Type B pancreatic cell (in vitro differentiated cells): ENCODE results near the gene SLC8A1. TPM values are rescaled to one million over a fixed set of nuclear protein-coding genes. Genes with fewer than 3 reads are reported as not detected.

Experiments used
- DNase-seq: peaks from one replicate; pipeline ENCODE4 v3.0.0; 2021; ENCODE audit warnings: mixed read lengths; ENCODE audit not compliant: unreplicated experiment; ENCODE audit errors: extremely low spot score
- H3K27ac Mint-ChIP-seq: 2 replicates; pipeline ENCODE4 v1.8.0; 2021; ENCODE audit warnings: mild to moderate bottlenecking, mixed read lengths
- H3K27me3 Mint-ChIP-seq: 2 replicates; pipeline ENCODE4 v1.8.0; 2021; ENCODE audit warnings: mixed read lengths
- H3K36me3 Mint-ChIP-seq: 2 replicates; pipeline ENCODE4 v1.8.0; 2021; ENCODE audit warnings: mixed read lengths
- H3K4me1 Mint-ChIP-seq: one replicate; pipeline ENCODE4 v1.8.0; 2021; ENCODE audit warnings: mixed read lengths; ENCODE audit not compliant: unreplicated experiment
- H3K4me3 Mint-ChIP-seq: 2 replicates; pipeline ENCODE4 v1.8.0; 2021; ENCODE audit warnings: mild to moderate bottlenecking, mixed read lengths
- H3K9me3 Mint-ChIP-seq: 2 replicates; pipeline ENCODE4 v1.8.0; 2021; ENCODE audit warnings: mixed read lengths
- total RNA-seq: library from RNA; stranded (reverse); gene quantifications from 2 replicates; pipeline ENCODE4 v1.2.1, GENCODE V29; 2021; ENCODE audit warnings: low replicate concordance
- TF ChIP-seq, protein P1 (sequence below): fragments of 200-600 bp; sonication (generic); conservative IDR thresholded peaks from 2 replicates; pipeline ENCODE4 v1.5.0; 2021; ENCODE audit warnings: antibody characterized with exemption, mild to moderate bottlenecking

SLC8A1 gene
- total RNA-seq, 1 donor from 2014 or later: 42.1 TPM

DNA sequence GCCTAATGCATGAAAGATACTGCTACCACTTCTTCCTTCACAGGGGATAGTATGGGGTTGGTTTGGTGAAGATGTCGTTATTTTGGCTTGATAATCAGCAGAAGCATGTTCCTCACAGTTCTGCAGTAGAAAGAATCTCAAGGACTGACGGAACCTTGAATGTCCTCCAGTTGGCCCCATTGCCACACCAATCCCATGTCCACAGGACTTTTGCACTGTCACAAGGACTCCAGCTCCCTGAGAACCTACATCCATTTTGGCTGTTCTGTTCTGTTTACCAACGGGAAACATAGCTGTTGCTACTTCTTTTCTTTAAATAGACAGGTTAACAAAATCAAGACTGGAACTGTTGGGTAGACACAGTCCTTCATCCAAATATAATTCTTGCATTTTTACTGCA lies 270.0 kb downstream of the SLC8A1 start:
- no peaks in the 10 kb centered on the region for H3K36me3 Mint-ChIP-seq
- H3K4me1 Mint-ChIP-seq: peaks cover 6% of the 10 kb centered on the region
- DNase-seq: no peak
- H3K4me3 Mint-ChIP-seq: no peak overlapping the region
- H3K27me3 Mint-ChIP-seq: no peaks in the 10 kb centered on the region
- TF ChIP-seq, protein P1, sequence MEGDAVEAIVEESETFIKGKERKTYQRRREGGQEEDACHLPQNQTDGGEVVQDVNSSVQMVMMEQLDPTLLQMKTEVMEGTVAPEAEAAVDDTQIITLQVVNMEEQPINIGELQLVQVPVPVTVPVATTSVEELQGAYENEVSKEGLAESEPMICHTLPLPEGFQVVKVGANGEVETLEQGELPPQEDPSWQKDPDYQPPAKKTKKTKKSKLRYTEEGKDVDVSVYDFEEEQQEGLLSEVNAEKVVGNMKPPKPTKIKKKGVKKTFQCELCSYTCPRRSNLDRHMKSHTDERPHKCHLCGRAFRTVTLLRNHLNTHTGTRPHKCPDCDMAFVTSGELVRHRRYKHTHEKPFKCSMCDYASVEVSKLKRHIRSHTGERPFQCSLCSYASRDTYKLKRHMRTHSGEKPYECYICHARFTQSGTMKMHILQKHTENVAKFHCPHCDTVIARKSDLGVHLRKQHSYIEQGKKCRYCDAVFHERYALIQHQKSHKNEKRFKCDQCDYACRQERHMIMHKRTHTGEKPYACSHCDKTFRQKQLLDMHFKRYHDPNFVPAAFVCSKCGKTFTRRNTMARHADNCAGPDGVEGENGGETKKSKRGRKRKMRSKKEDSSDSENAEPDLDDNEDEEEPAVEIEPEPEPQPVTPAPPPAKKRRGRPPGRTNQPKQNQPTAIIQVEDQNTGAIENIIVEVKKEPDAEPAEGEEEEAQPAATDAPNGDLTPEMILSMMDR: no peak
- H3K27ac Mint-ChIP-seq: no peak overlapping the region
- peaks cover 3% of the 10 kb centered on the region for H3K9me3 Mint-ChIP-seq

DNA sequence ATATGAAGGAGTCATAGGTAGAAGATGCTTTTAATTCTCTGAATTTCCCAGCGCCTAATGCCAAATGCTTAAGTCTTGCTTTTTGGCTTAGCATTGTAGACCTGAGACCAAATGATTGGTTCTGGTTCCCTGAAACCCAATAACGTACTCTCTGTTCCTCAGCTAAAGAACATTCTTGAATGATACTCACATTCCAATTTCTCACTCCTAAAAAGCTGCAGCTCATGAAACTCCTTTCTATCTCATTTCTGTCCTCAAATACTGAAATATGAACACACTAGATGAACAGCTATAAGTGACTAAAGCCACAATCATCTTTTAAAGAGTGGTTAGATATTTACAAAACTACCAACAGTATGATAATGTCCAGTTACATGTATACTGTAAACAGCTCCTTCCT lies 272.1 kb downstream of the SLC8A1 start:
- no peaks in the 10 kb centered on the region for H3K36me3 Mint-ChIP-seq

DNA sequence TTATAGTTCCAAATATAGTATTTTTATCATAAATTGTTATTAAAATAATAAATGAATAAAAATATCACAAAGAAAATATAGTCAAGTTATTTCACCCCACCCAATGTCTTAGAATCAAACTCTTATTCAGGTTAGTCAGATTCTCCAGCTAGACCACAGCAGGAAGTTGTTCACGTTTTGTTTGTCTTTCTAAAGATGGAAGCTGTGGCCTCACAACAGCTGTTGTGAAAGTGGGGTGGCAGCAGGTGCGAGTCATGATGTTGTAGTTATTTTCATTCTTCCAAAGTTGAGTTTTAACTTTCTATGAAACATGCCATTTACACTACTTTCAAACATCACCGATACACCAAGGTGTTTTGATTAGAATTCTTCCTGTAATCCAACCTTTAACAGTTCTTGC lies 272.9 kb downstream of the SLC8A1 start:
- Mint-ChIP-seq H3K27me3 (no peaks in the 10 kb centered on the region), H3K4me3 (no peak overlapping the region), H3K36me3 (no peaks in the 10 kb centered on the region), H3K27ac (no peak overlapping the region), H3K9me3 (peaks cover 3% of the 10 kb centered on the region), H3K4me1 (peaks cover 6% of the 10 kb centered on the region)
- TF ChIP-seq, protein P1: no peak
- DNase-seq: no peak

More for the DNA sequence above, 272.1 kb downstream of the SLC8A1 start:
- no peak for DNase-seq
- Mint-ChIP-seq H3K4me3 (no peak overlapping the region), H3K27me3 (no peaks in the 10 kb centered on the region), H3K4me1 (peaks cover 6% of the 10 kb centered on the region), H3K9me3 (peaks cover 3% of the 10 kb centered on the region), H3K27ac (no peak overlapping the region)
- TF ChIP-seq, protein P1: no peak

DNA sequence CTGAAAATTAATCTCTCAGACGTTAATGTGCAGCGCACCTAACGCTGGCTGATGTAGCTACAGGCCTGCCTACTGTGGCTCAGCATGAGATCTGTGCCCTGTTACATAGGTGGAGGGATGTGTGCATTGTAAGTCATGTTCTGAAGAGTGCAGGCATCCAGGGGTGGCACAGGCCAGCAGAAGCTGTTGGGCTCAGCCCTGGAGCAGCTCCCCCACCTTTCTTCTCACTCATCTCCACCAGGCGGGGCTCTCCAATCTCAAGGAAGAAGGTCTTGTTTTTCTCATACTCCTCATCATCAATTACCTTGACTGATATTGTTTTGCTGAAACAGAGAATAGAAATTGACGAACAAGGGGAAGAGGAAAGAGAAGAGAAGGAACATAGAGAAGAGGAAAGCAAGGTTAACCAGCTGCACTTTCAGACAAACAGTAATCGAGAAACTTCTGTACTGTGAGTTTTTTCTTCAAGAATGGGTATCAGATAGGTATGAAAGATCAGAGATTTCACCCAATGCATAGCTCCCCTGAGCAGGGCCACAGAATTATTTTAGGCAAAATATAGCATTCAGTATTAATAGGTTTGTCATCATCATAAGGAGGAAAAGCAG lies 273.6 kb downstream of the SLC8A1 start:
- no peaks in the 10 kb centered on the region for H3K27me3 Mint-ChIP-seq
- TF ChIP-seq, protein P1: no peak
- no peak overlapping the region for H3K4me3 Mint-ChIP-seq
- no peak overlapping the region for H3K27ac Mint-ChIP-seq
- H3K36me3 Mint-ChIP-seq: no peaks in the 10 kb centered on the region
- H3K9me3 Mint-ChIP-seq: peaks cover 3% of the 10 kb centered on the region
- peaks cover 6% of the 10 kb centered on the region for H3K4me1 Mint-ChIP-seq
- DNase-seq: no peak

DNA sequence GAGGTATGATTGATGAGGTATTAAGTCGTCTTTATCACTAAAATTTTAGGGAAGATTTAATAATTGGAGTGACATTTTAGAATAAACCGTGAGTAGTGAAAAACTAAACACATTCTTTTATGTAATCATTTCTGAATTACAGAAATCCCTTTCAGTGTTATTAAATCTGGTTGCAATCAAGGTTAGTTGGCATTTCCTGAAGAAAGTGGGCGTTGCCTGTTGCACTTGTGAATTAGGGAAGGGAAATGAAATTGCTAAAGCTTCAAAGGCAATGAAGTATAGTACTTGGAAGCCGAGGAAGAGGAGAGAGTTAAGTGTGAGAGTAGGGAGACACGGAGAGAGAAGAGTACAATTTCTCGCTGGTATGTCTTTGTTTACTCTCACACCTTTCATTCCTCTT lies 274.5 kb downstream of the SLC8A1 start:
- Mint-ChIP-seq H3K9me3 (peaks cover 3% of the 10 kb centered on the region), H3K36me3 (no peaks in the 10 kb centered on the region), H3K27ac (no peak overlapping the region), H3K4me1 (peaks cover 6% of the 10 kb centered on the region), H3K4me3 (no peak overlapping the region), H3K27me3 (no peaks in the 10 kb centered on the region)
- DNase-seq: no peak
- TF ChIP-seq, protein P1: no peak
